ENCODE data around the gene SAT1.

SAT1 gene

GRCh38 chrX:23759821-23760220, 23.2 kb upstream of the SAT1 start:
- no peak for TF ChIP-seq CTCF (IDR thresholded peaks at IDR 0.05; ENCODE audit: low read depth, low read length, missing control alignments)
- H3K4me3 ChIP-seq (ENCODE audit: low read depth, low read length), result no peak overlapping the region
- no peak for DNase-seq (ENCODE audit: low read depth)
- in situ Hi-C loops (cut with HindIII; ENCODE audit: low sequenced_read_pairs), result no loop called here

- no peak overlapping the region for H3K4me3 ChIP-seq (ENCODE audit: low read depth, low read length)
- no peak for DNase-seq (ENCODE audit: low read depth)
- in situ Hi-C loops (cut with HindIII; ENCODE audit: low sequenced_read_pairs), result no loop called here
- no peak for TF ChIP-seq CTCF (IDR thresholded peaks at IDR 0.05; ENCODE audit: low read depth, low read length, missing control alignments)
Measured at GRCh38 chrX:23764188-23764984, 18.6 kb upstream of the SAT1 start.

- in situ Hi-C loops (cut with HindIII; ENCODE audit: low sequenced_read_pairs), result no loop called here
- no peak for TF ChIP-seq CTCF (IDR thresholded peaks at IDR 0.05; ENCODE audit: low read depth, low read length, missing control alignments)
- no peak for DNase-seq (ENCODE audit: low read depth)
- H3K4me3 ChIP-seq (ENCODE audit: low read depth, low read length), result no peak overlapping the region
Measured at GRCh38 chrX:23765449-23765848, 17.5 kb upstream of the SAT1 start.

- in situ Hi-C loops (cut with HindIII; ENCODE audit: low sequenced_read_pairs), result no loop called here
- no peak for DNase-seq (ENCODE audit: low read depth)
- no peak overlapping the region for H3K4me3 ChIP-seq (ENCODE audit: low read depth, low read length)
- no peak for TF ChIP-seq CTCF (IDR thresholded peaks at IDR 0.05; ENCODE audit: low read depth, low read length, missing control alignments)
Measured at GRCh38 chrX:23765868-23766267, 17.1 kb upstream of the SAT1 start.

- DNase-seq (ENCODE audit: low read depth), result no peak
Measured at GRCh38 chrX:23766650-23767551, 16.1 kb upstream of the SAT1 start.

More at GRCh38 chrX:23766650-23767551, 16.1 kb upstream of the SAT1 start:
- TF ChIP-seq CTCF (IDR thresholded peaks at IDR 0.05; ENCODE audit: low read depth, low read length, missing control alignments), result no peak
- in situ Hi-C loops (cut with HindIII; ENCODE audit: low sequenced_read_pairs), result no loop called here
- H3K4me3 ChIP-seq (ENCODE audit: low read depth, low read length), result no peak overlapping the region

Data from astrocyte of the cerebellum (primary cell).